GM18511 (cell line): ENCODE measurements around the gene MYD88.
A peak's percentile ranks its signal among the peaks of the same experiment; 100 is the strongest.

Source experiments
- ATAC-seq: cut with Tn5 transposase; IDR thresholded peaks from one replicate; pipeline ENCODE4 v1.9.1; 2021; ENCODE audit warnings: mild to moderate bottlenecking, moderate library complexity; ENCODE audit not compliant: unreplicated experiment

The MYD88 gene

GRCh38 chr3:38163841-38164642 lies 25.6 kb downstream of the MYD88 start:
- ATAC-seq, result no peak

- ATAC-seq, result peak; percentile 23
Observed at GRCh38 chr3:38164643-38164951, 26.1 kb downstream of the MYD88 start.

GRCh38 chr3:38164952-38165721 lies 26.7 kb downstream of the MYD88 start, which contains the start of gene OXSR1:
Gene OXSR1 (plus strand): TSS chr3:38165537. CDS start chr3:38165877, 340 bp downstream.
- ATAC-seq, result peak; percentile 93

DNA sequence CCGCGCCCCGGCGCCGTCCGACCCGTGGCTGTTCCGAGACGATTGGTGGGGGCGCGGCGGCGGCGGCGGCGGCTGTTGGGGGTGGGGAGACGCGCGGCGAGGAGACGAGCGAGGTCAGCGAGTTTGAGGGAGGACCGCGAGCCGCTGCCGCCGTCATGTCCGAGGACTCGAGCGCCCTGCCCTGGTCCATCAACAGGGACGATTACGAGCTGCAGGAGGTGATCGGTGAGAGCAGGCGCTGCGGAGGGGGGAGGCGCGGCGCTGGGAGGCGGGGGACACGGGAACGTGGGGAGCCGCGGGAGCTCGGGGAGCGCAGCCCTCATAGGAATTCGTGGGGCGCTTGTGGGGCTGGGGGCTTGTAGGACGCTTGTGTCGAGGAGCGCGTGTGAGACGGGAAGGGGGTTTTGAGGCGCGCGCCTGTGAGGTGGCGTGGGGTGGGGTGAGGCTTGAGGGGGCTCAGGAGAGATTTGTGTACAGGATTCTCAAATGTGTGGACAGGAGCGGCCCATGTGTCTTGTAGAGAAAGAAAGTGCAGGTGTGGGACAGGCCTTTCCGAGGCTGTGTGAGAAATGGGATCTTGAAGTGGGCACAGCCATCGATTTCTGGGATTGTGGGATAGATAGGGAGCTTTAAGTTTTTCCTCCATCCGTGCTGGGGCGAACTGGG lies 27.4 kb downstream of the MYD88 start:
- ATAC-seq, result peak; percentile 1

- no peak for ATAC-seq
Observed at GRCh38 chr3:38167591-38167990, 29.1 kb downstream of the MYD88 start.

DNA sequence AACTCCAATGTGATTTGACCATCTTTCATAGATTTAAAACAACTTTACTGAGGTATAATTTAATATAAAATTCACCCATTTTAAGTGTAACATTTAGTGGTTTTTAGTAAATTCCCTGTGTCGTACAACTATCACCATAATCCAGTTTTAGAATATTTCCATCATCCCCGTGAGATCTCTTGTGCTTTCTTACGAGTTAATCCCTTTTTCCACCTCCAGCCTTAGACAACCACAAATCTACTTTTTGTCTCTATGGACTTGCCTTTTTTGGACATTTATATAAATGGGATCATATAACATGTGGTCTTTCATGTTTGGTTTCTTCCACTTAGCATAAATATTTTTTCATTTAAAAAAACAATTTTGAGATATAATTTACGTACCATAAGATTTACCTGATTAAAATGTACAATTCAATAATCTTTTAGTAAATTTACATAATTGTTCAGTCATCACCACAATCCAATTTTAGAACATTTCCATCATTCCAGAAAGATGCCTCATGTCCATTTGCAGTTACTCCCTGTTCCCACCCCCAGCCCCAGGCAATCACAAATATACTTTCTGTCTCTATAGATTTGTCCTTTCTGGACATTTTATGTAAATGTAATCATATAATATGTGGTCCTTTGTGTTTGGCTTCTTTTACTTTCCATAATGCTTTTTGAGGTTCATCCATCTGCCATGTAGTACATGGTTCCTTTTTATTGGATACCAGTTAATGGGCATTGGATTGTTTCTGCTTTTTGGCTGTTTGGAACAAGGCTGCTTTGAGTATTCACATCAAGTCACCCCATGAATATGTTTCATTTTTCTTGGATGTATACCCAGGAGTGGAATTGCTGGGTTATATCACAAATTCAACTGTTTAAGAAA lies 29.9 kb downstream of the MYD88 start:
- no peak for ATAC-seq

GRCh38 chr3:38169027-38169317 lies 30.5 kb downstream of the MYD88 start:
- ATAC-seq, result no peak

DNA sequence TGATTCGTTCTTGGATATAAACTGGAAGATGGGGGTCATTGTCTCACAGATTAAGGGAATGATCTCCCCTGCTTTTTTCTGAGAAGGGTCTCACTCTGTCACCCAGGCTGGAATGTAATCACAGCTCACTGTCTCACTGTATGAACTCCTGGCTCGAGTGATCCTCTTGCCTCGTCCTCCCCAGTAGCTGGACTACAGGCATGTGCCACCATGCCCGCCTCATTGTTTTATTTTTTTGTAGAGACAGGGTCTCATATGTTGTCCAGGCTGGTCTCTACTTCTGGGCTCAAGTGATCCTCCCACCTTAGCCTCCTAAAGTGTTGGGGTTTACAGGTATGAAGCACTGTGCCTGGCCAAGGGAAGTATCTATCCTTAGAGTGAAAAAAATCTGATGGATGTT lies 32.3 kb downstream of the MYD88 start:
- ATAC-seq, result no peak

DNA sequence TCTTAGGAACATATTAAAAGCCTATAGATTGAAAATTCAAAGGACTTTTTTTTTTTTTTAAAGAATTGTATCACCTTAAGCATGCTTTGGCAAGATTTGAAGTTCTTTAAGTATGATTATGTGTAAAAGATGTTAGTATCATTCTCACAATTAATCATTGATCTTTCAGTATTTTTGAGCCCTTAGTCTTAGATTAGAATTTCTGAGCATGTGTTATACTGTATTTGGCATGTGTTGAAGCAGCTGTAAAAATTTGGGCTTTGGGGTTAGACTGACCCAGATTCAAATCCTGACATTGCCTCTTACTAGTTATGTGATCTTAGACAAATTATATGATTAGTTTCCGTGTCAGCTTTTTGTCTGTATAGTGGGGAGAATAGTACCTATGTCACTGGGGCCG lies 33.2 kb downstream of the MYD88 start:
- no peak for ATAC-seq

DNA sequence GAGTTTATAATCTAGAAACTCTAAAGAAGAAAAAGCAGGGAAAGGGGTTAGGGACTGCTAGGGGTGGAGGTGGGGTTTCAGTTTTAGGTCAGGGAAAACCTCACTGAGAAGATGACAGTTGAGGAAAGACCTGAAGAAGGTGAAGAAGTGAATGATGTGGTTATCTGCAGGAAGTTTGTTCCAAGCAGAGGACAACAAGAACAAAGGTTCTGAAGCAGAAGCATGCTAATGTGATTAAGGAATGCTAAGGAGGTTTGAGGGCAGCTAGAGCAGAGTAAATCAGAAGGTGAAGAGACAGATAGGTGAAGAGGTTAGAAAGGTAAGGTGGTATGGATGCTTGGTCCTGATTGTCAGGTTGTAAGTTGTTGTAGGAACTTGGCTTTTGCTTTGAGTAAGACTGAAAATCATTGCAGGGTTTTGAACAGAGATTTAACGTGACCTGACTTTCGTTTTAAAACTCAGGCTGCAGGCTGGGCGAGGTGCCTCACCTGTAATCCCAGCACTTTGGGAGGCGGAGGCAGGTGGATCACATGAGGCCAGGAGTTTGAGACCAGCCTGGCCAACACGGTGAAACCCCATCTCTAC lies 35.5 kb downstream of the MYD88 start:
- ATAC-seq, result peak; percentile 52

DNA sequence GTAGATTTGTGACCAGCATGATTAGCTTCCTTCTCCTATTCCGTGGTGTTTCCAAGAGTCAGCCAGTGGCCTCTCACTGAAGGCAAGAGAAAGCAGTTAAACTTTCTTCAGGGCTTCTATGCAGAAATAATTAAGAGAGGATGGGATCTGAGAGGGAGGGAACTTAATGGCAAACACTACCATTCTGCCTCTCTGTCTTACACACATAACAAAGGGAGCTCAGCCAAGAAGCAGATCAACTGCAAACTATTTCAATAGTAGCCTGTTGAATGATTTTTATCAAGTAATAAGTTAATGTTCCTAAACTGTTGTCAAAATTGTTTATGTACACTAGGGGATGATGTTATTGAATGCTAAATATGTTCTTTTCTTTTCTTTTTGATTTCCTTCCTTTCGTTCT lies 38.7 kb downstream of the MYD88 start:
- no peak for ATAC-seq

DNA sequence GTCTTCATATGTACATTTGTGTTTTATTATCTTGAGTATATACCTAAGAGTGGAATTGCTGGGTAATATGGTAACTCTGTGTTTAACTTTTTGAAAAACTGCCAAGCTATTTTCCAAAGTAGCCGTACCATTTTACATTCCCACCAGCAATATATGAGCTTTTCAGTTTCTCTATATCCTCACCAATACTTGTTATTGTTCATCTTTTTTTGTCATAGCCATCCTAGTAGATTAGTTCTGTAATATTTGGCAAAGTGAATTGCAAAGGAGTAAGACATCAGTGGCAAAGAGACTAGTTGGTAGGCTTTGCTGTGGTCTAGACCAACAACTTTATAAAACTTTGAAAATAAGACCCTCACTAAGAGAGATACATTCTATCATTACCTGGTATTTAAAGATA lies 48.3 kb downstream of the MYD88 start:
- no peak for ATAC-seq

DNA sequence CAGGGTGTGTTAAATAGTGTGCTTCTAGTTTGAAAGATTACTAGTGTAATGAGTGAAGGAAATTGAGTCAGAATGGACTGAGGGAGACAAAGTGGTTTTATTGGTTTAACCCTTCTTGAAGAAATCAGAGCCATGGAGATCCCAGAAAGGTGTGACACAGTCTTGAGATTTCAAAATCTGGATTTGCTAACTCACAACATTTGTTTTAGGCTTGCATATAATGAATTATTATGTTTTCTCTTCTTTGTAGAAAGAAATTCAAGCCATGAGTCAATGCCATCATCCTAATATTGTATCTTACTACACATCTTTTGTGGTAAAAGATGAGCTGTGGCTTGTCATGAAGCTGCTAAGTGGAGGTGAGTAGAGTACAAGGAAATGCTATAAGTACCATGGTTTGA lies 52.0 kb downstream of the MYD88 start:
- no peak for ATAC-seq
